ENCODE measurements around the gene PRSS53.

Gene PRSS53

GRCh38 chr16:31129568-31130335, 41.0 kb upstream of the PRSS53 start:
- no peaks in the 10 kb centered on the region for H3K9me3 ChIP-seq (ENCODE audit: control insufficient read depth, low read length)
- H3K79me2 ChIP-seq: peaks cover 20% of the 10 kb centered on the region
- peak overlapping the region; percentile 86 for H3K27ac ChIP-seq
- TF ChIP-seq CTCF (IDR thresholded peaks at IDR 0.05): no peak
- no peak overlapping the region for H2AFZ ChIP-seq
- peaks cover 28% of the 10 kb centered on the region for H3K4me1 ChIP-seq
- peak overlapping the region; percentile 52 for H3K4me2 ChIP-seq (ENCODE audit: low read length)
- H3K4me3 ChIP-seq (ENCODE audit: low read depth, low read length): no peak overlapping the region
- H3K36me3 ChIP-seq (ENCODE audit: control insufficient read depth, insufficient read depth, low read length): no peaks in the 10 kb centered on the region
- H3K27me3 ChIP-seq (ENCODE audit: control insufficient read depth, insufficient read depth, low read length): no peaks in the 10 kb centered on the region
- no peak overlapping the region for H3K9ac ChIP-seq

GRCh38 chr16:31128711-31129567, 40.2 kb upstream of the PRSS53 start:
- TF ChIP-seq CTCF (IDR thresholded peaks at IDR 0.05): no peak
- Histone ChIP-seq H3K36me3 (ENCODE audit: control insufficient read depth, insufficient read depth, low read length) (no peaks in the 10 kb centered on the region), H3K4me1 (peaks cover 20% of the 10 kb centered on the region), H3K27ac (peak overlapping the region; percentile 22), H3K4me3 (ENCODE audit: low read depth, low read length) (no peak overlapping the region), H3K9ac (no peak overlapping the region), H3K4me2 (ENCODE audit: low read length) (no peak overlapping the region), H3K79me2 (peaks cover 20% of the 10 kb centered on the region), H3K9me3 (ENCODE audit: control insufficient read depth, low read length) (no peaks in the 10 kb centered on the region), H3K27me3 (ENCODE audit: control insufficient read depth, insufficient read depth, low read length) (no peaks in the 10 kb centered on the region), H2AFZ (no peak overlapping the region)

- H3K9ac ChIP-seq: no peak overlapping the region
- H3K4me1 ChIP-seq: peaks cover 15% of the 10 kb centered on the region
- no peak overlapping the region for H3K27ac ChIP-seq
- H3K79me2 ChIP-seq: peaks cover 20% of the 10 kb centered on the region
- H3K36me3 ChIP-seq (ENCODE audit: control insufficient read depth, insufficient read depth, low read length): no peaks in the 10 kb centered on the region
- H2AFZ ChIP-seq: no peak overlapping the region
- no peaks in the 10 kb centered on the region for H3K9me3 ChIP-seq (ENCODE audit: control insufficient read depth, low read length)
- no peak overlapping the region for H3K4me2 ChIP-seq (ENCODE audit: low read length)
- H3K27me3 ChIP-seq (ENCODE audit: control insufficient read depth, insufficient read depth, low read length): no peaks in the 10 kb centered on the region
- TF ChIP-seq CTCF (IDR thresholded peaks at IDR 0.05): no peak
- no peak overlapping the region for H3K4me3 ChIP-seq (ENCODE audit: low read depth, low read length)
Observed at GRCh38 chr16:31127182-31127581, 38.4 kb upstream of the PRSS53 start.

GRCh38 chr16:31125844-31126243, 37.1 kb upstream of the PRSS53 start:
- no peaks in the 10 kb centered on the region for H3K27me3 ChIP-seq (ENCODE audit: control insufficient read depth, insufficient read depth, low read length)
- H2AFZ ChIP-seq: no peak overlapping the region
- no peak overlapping the region for H3K9ac ChIP-seq
- TF ChIP-seq CTCF (IDR thresholded peaks at IDR 0.05): no peak
- H3K36me3 ChIP-seq (ENCODE audit: control insufficient read depth, insufficient read depth, low read length): no peaks in the 10 kb centered on the region
- H3K27ac ChIP-seq: no peak overlapping the region
- peaks cover 11% of the 10 kb centered on the region for H3K4me1 ChIP-seq
- H3K4me2 ChIP-seq (ENCODE audit: low read length): no peak overlapping the region
- peaks cover 23% of the 10 kb centered on the region for H3K79me2 ChIP-seq
- H3K9me3 ChIP-seq (ENCODE audit: control insufficient read depth, low read length): no peaks in the 10 kb centered on the region
- H3K4me3 ChIP-seq (ENCODE audit: low read depth, low read length): no peak overlapping the region

Data from parathyroid adenoma (tissue), 2 donors.